Astrocyte (in vitro differentiated cells and primary cell): ENCODE measurements around the gene KIF3B. TPM values are rescaled to one million over a fixed set of nuclear protein-coding genes. Genes with fewer than 3 reads are reported as not detected.
"Not testable (repeated sequence)": the region's sequence is repeated elsewhere in the genome, so short reads cannot be mapped to it uniquely, and the experiment has no call there.

Source experiments
- DNase-seq: peaks from one replicate; pipeline ENCODE4 v3.0.0-alpha.2; 2010; ENCODE audit warnings: low read depth
- FAIRE-seq: peaks from 2 replicates; lab custom pipeline; 2011; peaks lifted over from hg19 to GRCh38; lab: Jason Lieb, UNC
- H2AFZ ChIP-seq: 2 replicates; pipeline ENCODE4 v1.6.0; 2012; ENCODE audit warnings: low read depth, low read length, inconsistent platforms
- H3K27ac ChIP-seq: 2 replicates; pipeline ENCODE4 v1.5.1; 2011; ENCODE audit warnings: low read depth, low read length, inconsistent platforms
- H3K27me3 ChIP-seq: 2 replicates; pipeline ENCODE4 v1.6.0; 2011; ENCODE audit warnings: low read length, inconsistent platforms; ENCODE audit not compliant: insufficient read depth
- H3K36me3 ChIP-seq: 2 replicates; pipeline ENCODE4 v1.5.1; 2011; ENCODE audit warnings: low read length, inconsistent platforms; ENCODE audit not compliant: insufficient read depth
- H3K4me1 ChIP-seq: 2 replicates; pipeline ENCODE4 v1.5.1; 2011; ENCODE audit warnings: low read length, inconsistent platforms; ENCODE audit not compliant: insufficient read depth
- H3K4me2 ChIP-seq: 2 replicates; pipeline ENCODE4 v1.6.0; 2012; ENCODE audit warnings: low read length, inconsistent platforms
- H3K4me3 ChIP-seq: 2 replicates; pipeline ENCODE4 v1.5.1; 2011; ENCODE audit warnings: low read depth, mild to moderate bottlenecking, low read length, inconsistent platforms; ENCODE audit not compliant: insufficient read depth
- H3K79me2 ChIP-seq: 2 replicates; pipeline ENCODE4 v1.6.0; 2012; ENCODE audit warnings: mild to moderate bottlenecking, low read length, inconsistent platforms; ENCODE audit not compliant: insufficient read depth
- H3K9ac ChIP-seq: 2 replicates; pipeline ENCODE4 v1.6.0; 2012; ENCODE audit warnings: mild to moderate bottlenecking, low read length, inconsistent platforms
- H3K9me3 ChIP-seq: 2 replicates; pipeline ENCODE4 v1.5.1; 2012; ENCODE audit warnings: low read depth, mild to moderate bottlenecking, low read length, inconsistent platforms; ENCODE audit not compliant: insufficient read depth
- H4K20me1 ChIP-seq: 2 replicates; pipeline ENCODE4 v1.6.0; 2012; ENCODE audit warnings: low read length, inconsistent platforms; ENCODE audit not compliant: insufficient read depth
- H3K27ac Mint-ChIP-seq: one replicate; pipeline ENCODE4 v1.8.0; 2021; ENCODE audit warnings: mild to moderate bottlenecking, mixed read lengths; ENCODE audit not compliant: unreplicated experiment
- H3K27me3 Mint-ChIP-seq: one replicate; pipeline ENCODE4 v1.8.0; 2021; ENCODE audit warnings: low read depth, mixed read lengths; ENCODE audit not compliant: unreplicated experiment
- H3K36me3 Mint-ChIP-seq: one replicate; pipeline ENCODE4 v1.8.0; 2021; ENCODE audit warnings: low read depth, mixed read lengths; ENCODE audit not compliant: unreplicated experiment
- H3K4me1 Mint-ChIP-seq: one replicate; pipeline ENCODE4 v1.8.0; 2021; ENCODE audit warnings: low read depth, mixed read lengths; ENCODE audit not compliant: unreplicated experiment
- H3K4me3 Mint-ChIP-seq: one replicate; pipeline ENCODE4 v1.8.0; 2021; ENCODE audit warnings: mild to moderate bottlenecking, moderate library complexity, mixed read lengths; ENCODE audit not compliant: unreplicated experiment
- H3K9me3 Mint-ChIP-seq: one replicate; pipeline ENCODE4 v1.8.0; 2021; ENCODE audit warnings: mild to moderate bottlenecking, mixed read lengths; ENCODE audit not compliant: unreplicated experiment
- CTCF ChIP-seq: IDR thresholded peaks from 2 replicates; pipeline ENCODE4 v1.5.1; 2011; ENCODE audit warnings: low read depth, mild to moderate bottlenecking, inconsistent platforms, low read length, moderate library complexity; ENCODE audit not compliant: insufficient read depth
- EZH2 ChIP-seq: IDR thresholded peaks from 2 replicates; pipeline ENCODE4 v1.6.1; 2012; ENCODE audit warnings: mild to moderate bottlenecking, low read length, inconsistent platforms; ENCODE audit not compliant: insufficient read depth
- total RNA-seq: library from RNA; stranded (reverse); gene quantifications from 2 replicates; pipeline ENCODE4 v1.2.1, GENCODE V29; 2021

KIF3B gene
- total RNA-seq, 1 donor from 2014 or later, result 28.5 TPM

DNA sequence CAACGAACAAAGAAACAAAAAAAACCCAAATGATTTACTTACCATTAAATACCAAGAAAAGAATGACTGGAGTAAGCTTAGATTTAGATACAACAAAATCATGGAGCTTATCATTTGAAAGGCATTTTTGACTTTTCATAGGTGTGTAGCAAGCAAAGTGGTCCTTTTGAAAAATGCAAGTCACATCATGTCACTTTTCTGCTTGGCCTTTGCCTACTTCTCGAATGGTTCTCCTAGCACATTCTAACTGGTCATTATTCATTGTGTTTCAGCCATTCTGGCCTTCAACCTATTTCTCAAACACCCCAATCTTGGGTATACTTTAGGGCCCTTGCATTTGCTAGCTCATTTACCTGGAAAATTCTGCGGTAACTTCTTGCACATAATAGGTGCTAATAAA lies 103.3 kb downstream of the KIF3B start:
- DNase-seq (no peak), FAIRE-seq (no peak)
- H3K27ac Mint-ChIP-seq, result no peak overlapping the region
- Histone ChIP-seq H3K27ac (no peak overlapping the region), H3K4me1 (peaks cover 5% of the 10 kb centered on the region), H3K36me3 (peaks cover 7% of the 10 kb centered on the region), H3K4me2 (no peak overlapping the region), H3K9me3 (no peaks in the 10 kb centered on the region), H3K4me3 (no peak overlapping the region), H2AFZ (no peak overlapping the region), H3K9ac (no peak overlapping the region), H4K20me1 (peaks cover 66% of the 10 kb centered on the region), H3K27me3 (no peaks in the 10 kb centered on the region), H3K79me2 (peaks cover 78% of the 10 kb centered on the region)
- H3K4me1 Mint-ChIP-seq, result peaks cover 18% of the 10 kb centered on the region
- TF ChIP-seq CTCF (no peak), EZH2 (no peak)
- H3K36me3 Mint-ChIP-seq, result peaks cover 3% of the 10 kb centered on the region
- H3K27me3 Mint-ChIP-seq, result no peaks in the 10 kb centered on the region
- no peaks in the 10 kb centered on the region for H3K9me3 Mint-ChIP-seq
- no peak overlapping the region for H3K4me3 Mint-ChIP-seq

- H2AFZ ChIP-seq, result no peak overlapping the region
- H3K9me3 ChIP-seq, result no peaks in the 10 kb centered on the region
- peaks cover 3% of the 10 kb centered on the region for H3K36me3 Mint-ChIP-seq
- H3K27ac Mint-ChIP-seq, result no peak overlapping the region
- no peak overlapping the region for H3K9ac ChIP-seq
- peaks cover 4% of the 10 kb centered on the region for H3K36me3 ChIP-seq
- FAIRE-seq (no peak), DNase-seq (no peak)
- H3K4me1 Mint-ChIP-seq, result peaks cover 28% of the 10 kb centered on the region
- H4K20me1 ChIP-seq, result peaks cover 75% of the 10 kb centered on the region
- H3K27me3 Mint-ChIP-seq, result no peaks in the 10 kb centered on the region
- H3K27ac ChIP-seq, result no peak overlapping the region
- no peak overlapping the region for H3K4me2 ChIP-seq
- peaks cover 5% of the 10 kb centered on the region for H3K4me1 ChIP-seq
- H3K9me3 Mint-ChIP-seq, result no peaks in the 10 kb centered on the region
- TF ChIP-seq EZH2, result no peak
- no peak for TF ChIP-seq CTCF
- H3K79me2 ChIP-seq, result peaks cover 83% of the 10 kb centered on the region
- no peak overlapping the region for H3K4me3 ChIP-seq
- no peaks in the 10 kb centered on the region for H3K27me3 ChIP-seq
- no peak overlapping the region for H3K4me3 Mint-ChIP-seq
These were observed 104.9 kb downstream of the KIF3B start for GRCh38 chr20:32382102-32382950.

DNA sequence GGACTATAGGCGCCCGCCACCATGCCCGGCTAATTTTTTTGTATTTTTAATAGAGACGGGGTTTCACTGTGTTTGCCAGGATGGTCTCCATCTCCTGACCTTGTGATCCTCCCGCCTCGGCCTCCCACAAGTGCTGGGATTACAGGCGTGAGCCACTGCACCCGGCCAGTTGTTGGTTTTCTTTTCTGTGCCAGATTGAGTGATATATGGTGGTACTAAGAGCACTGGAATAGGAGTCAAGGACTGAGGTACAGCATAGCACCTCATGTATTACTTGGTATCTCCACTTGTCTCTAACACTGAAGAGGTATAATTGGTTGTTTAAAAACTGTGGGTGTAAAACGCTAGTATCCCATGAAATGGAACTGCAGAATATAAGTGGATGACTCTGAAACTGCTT lies 106.0 kb downstream of the KIF3B start:
- not testable (repeated sequence) for H3K4me3 ChIP-seq, H3K27me3 ChIP-seq, H3K4me1 ChIP-seq, H2AFZ ChIP-seq, H3K4me3 Mint-ChIP-seq, H3K36me3 ChIP-seq, H3K9ac ChIP-seq, H3K9me3 ChIP-seq, FAIRE-seq, H3K36me3 Mint-ChIP-seq, H3K9me3 Mint-ChIP-seq, H3K27me3 Mint-ChIP-seq, H3K27ac ChIP-seq, H3K27ac Mint-ChIP-seq, H3K4me2 ChIP-seq, DNase-seq
- Histone ChIP-seq H3K79me2 (peaks cover 83% of the 10 kb centered on the region), H4K20me1 (peaks cover 69% of the 10 kb centered on the region)
- peaks cover 30% of the 10 kb centered on the region for H3K4me1 Mint-ChIP-seq

Other genes with a start within 250 kb of the KIF3B start
- 0.34 and 0.53 TPM in 2 replicates for gene HCK, start 225.4 kb upstream of the KIF3B start, total RNA-seq
- 64.0 and 71.8 TPM in 2 replicates for gene TM9SF4, start 167.9 kb upstream of the KIF3B start, total RNA-seq
- gene PLAGL2, start 69.9 kb upstream of the KIF3B start, total RNA-seq, result 14.7 and 15.3 TPM in 2 replicates
- gene POFUT1, start 69.8 kb upstream of the KIF3B start, total RNA-seq, result 60.6 and 65.5 TPM in 2 replicates
- gene ASXL1, start 80.7 kb downstream of the KIF3B start, total RNA-seq, result 61.1 and 62.4 TPM in 2 replicates